Stimulated activated CD8-positive, alpha-beta memory T cell treated with anti-CD3 and anti-CD28 coated beads, Interleukin-7, amount 100 ng/mL, for 4 hours (primary cell): ENCODE data around the gene MTCH1.
"Not testable (repeated sequence)": the region's sequence is repeated elsewhere in the genome, so short reads cannot be mapped to it uniquely, and the experiment has no call there.

Experiments used
- DNase-seq, 2 donors: peaks; one replicate each; pipeline ENCODE4 v3.0.0-alpha.2; 2020; ENCODE audit warnings: low read depth in 2 of 2

MTCH1 gene

GRCh38 chr6:36997811-36998722, 12.1 kb upstream of the MTCH1 start:
- no peak for DNase-seq

GRCh38 chr6:36990401-36990800, 4.4 kb upstream of the MTCH1 start:
- not testable (repeated sequence) for DNase-seq

GRCh38 chr6:36989264-36989663, 3.3 kb upstream of the MTCH1 start:
- DNase-seq = no peak

- no peak for DNase-seq
Observed at GRCh38 chr6:36986704-36987047, 680 bp upstream of the MTCH1 start.

GRCh38 chr6:36985417-36985807, 584 bp downstream of the MTCH1 start:
- DNase-seq = no peak

GRCh38 chr6:36984581-36985416, 1.2 kb downstream of the MTCH1 start:
- peak; percentile 28 to 36 for DNase-seq

- no peak for DNase-seq
Observed at GRCh38 chr6:36983538-36983937, 2.5 kb downstream of the MTCH1 start.

- DNase-seq = no peak
Observed at GRCh38 chr6:36980876-36981619, 4.9 kb downstream of the MTCH1 start.

GRCh38 chr6:36980129-36980528, 5.9 kb downstream of the MTCH1 start:
- DNase-seq = no peak

GRCh38 chr6:36979347-36979742, 6.7 kb downstream of the MTCH1 start:
- no peak for DNase-seq

GRCh38 chr6:36978421-36979346, 7.3 kb downstream of the MTCH1 start:
- DNase-seq = no peak

- no peak for DNase-seq
Observed at GRCh38 chr6:36977470-36977941, 8.5 kb downstream of the MTCH1 start.

- no peak for DNase-seq
Observed at GRCh38 chr6:36976931-36977330, 9.1 kb downstream of the MTCH1 start.

- DNase-seq = no peak
Observed at GRCh38 chr6:36976509-36976908, 9.5 kb downstream of the MTCH1 start.

- no peak for DNase-seq
Observed at GRCh38 chr6:36976007-36976264, 10.1 kb downstream of the MTCH1 start.

- DNase-seq = no peak
Observed at GRCh38 chr6:36975231-36976006, 10.6 kb downstream of the MTCH1 start.

- DNase-seq = no peak
Observed at GRCh38 chr6:36973647-36974046, 12.3 kb downstream of the MTCH1 start.

GRCh38 chr6:36973190-36973589, 12.8 kb downstream of the MTCH1 start:
- no peak for DNase-seq

GRCh38 chr6:36971921-36972673, 13.9 kb downstream of the MTCH1 start:
- no peak for DNase-seq
